GM12864 (cell line): ENCODE measurements around the gene MRPS26.
"Not testable (repeated sequence)": the region's sequence is repeated elsewhere in the genome, so short reads cannot be mapped to it uniquely, and the experiment has no call there.

Experiments
- DNase-seq: peaks from one replicate; pipeline ENCODE4 v3.0.0-alpha.2; 2011; ENCODE audit warnings: low read depth
- H3K4me3 ChIP-seq: 2 replicates; pipeline ENCODE4 v1.5.1; 2011; ENCODE audit warnings: mild to moderate bottlenecking, low read depth, low read length, control low read depth
- CTCF ChIP-seq: IDR thresholded peaks from 2 replicates; pipeline ENCODE4 v1.5.1; 2011; ENCODE audit warnings: low read depth, mild to moderate bottlenecking, moderate library complexity, low read length, control low read depth, inconsistent platforms; ENCODE audit errors: missing control alignments

Gene MRPS26

DNA sequence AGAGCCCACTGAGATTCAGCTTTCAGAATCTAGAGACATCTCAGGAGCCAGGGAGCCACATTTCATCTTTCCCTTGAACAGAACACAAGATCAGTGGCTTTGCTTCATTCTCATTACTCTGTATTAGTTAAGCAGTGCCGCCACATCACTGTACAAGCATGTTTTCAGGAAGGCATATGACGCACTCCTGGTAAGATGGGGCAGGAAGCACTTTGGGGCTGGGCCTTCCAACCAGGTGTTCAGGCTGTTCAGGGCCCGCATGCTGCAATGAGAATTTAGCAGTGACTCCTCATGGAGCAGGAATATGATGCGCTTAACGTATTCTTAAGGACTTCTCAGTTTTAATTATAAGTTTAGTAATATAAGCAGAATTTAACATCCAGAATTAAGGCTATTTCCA is 32.1 kb upstream of the MRPS26 start:
- TF ChIP-seq CTCF = no peak
- H3K4me3 ChIP-seq = no peak overlapping the region
- DNase-seq = no peak

- DNase-seq = no peak
- no peak overlapping the region for H3K4me3 ChIP-seq
- TF ChIP-seq CTCF = no peak
Measured at GRCh38 chr20:3014179-3014578, 31.7 kb upstream of the MRPS26 start.

- H3K4me3 ChIP-seq = no peak overlapping the region
- DNase-seq = no peak
- no peak for TF ChIP-seq CTCF
Measured at GRCh38 chr20:3014662-3015061, 31.2 kb upstream of the MRPS26 start.

GRCh38 chr20:3015302-3015701 is 30.6 kb upstream of the MRPS26 start:
- not testable (repeated sequence) for H3K4me3 ChIP-seq, DNase-seq

DNA sequence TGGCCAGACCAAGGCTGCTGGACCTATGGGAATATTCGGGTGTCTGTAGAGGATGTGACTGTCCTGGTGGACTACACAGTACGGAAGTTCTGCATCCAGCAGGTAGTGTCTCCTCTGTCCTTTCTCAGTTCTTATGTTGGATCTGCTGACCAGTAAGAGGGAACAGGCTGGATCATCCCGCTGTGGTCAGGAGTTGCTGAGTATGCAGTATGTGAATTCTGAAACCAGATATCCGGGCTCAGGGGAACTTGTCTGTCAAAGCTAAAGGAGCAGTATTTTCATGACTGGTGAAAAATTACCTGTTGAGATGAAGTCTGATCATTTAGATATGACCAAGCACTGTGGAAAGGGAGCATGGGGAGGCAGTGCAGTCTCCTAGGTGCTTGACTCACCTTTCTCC is 24.5 kb upstream of the MRPS26 start:
- DNase-seq = no peak
- H3K4me3 ChIP-seq = no peak overlapping the region
- TF ChIP-seq CTCF = no peak

GRCh38 chr20:3021777-3022176 is 24.1 kb upstream of the MRPS26 start:
- no peak for DNase-seq
- no peak overlapping the region for H3K4me3 ChIP-seq
- no peak for TF ChIP-seq CTCF

DNA sequence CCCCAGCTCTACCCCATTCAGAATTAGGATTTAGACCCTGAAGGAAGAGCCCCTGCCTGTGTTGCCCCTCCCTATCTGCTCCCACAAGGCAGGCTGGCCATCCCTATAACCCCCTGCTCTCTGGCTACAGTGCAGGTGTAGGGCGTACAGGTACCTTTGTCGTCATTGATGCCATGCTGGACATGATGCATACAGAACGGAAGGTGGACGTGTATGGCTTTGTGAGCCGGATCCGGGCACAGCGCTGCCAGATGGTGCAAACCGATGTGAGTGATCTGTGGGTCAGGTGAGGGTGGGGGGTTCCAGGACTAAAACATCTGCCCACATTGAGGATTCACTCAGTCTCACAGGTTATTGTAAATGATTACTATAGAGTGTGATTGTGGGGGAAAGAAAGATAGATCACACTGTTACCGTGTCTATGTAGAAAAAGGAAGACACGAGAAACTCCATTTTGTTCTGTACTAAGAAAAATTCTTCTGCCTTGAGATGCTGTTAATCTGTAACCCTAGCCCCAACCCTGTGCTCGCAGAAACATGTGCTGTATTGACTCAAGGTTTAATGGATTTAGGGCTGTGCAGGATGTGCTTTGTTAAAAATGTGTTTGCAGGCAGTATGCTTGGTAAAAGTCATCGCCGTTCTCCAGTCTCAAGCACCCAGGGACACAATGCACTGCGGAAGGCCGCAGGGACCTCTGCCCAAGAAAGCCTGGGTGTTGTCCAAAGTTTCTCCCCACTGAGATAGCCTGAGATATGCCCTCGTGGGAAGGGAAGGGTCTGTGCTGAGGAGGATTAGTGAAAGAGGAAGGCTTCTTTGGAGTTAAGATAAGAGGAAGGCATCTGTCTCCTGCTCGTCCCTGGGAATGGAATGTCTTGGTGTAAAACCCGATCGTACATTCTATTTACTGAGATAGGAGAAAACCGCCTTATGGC is 23.0 kb upstream of the MRPS26 start:
- not testable (repeated sequence) for DNase-seq, H3K4me3 ChIP-seq

DNA sequence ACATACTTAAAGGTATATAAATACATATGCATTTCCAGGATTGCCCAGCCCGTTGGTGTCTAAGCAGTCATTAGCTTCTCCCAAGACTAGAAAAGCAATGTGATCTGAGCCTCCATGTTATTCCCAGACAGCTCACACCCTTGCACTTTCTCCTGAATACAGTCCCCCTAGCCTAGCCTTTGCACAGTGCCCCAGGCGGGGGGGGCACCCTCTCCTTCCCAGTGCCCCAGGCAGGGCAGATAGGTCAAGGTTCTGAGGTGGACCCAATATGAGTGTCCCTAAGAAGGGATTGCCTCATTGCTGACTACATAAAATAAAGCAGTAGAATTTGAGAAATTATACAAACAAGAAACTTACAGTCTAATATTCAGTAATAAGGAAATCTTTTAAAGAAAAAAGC is 17.9 kb upstream of the MRPS26 start:
- no peak for TF ChIP-seq CTCF
- no peak for DNase-seq
- no peak overlapping the region for H3K4me3 ChIP-seq
